Measurements from ENCODE around the gene NCOA1. TPM values are rescaled to one million over a fixed set of nuclear protein-coding genes. Genes with fewer than 3 reads are reported as not detected.

Gene NCOA1
- total RNA-seq, 1 experiment from 2014 or later, result 27.5 TPM

GRCh38 chr2:24644032-24644431 is 153.0 kb downstream of the NCOA1 start:
- TF ChIP-seq CTCF (conservative IDR thresholded peaks at IDR 0.05; ENCODE audit: low read depth, low read length), result no peak
- Histone ChIP-seq H3K4me3 (ENCODE audit: low read depth, low read length, poor library complexity, severe bottlenecking) (no peak overlapping the region), H3K27me3 (replicated peaks; ENCODE audit: insufficient read depth, low read depth, low read length, poor library complexity) (no peaks in the 10 kb centered on the region), H3K36me3 (ENCODE audit: insufficient read depth, low read length, poor library complexity, severe bottlenecking) (no peaks in the 10 kb centered on the region), H3K9me3 (ENCODE audit: low read depth, low read length, poor library complexity, severe bottlenecking) (no peaks in the 10 kb centered on the region), H3K4me1 (ENCODE audit: insufficient read depth, low read length, poor library complexity, severe bottlenecking) (no peaks in the 10 kb centered on the region), H3K27ac (ENCODE audit: low read depth, low read length, poor library complexity, severe bottlenecking) (no peak overlapping the region)
- CTCF ChIA-PET, result no interaction called here
- no TSS peak for BruUV-seq (replicated peaks)
- no peak for DNase-seq (ENCODE audit: low spot score)
- POLR2A ChIA-PET (ENCODE audit: low non-redundant PET), result no interaction called here
- intact Hi-C loops (cut with micrococcal nuclease; ENCODE audit: unreplicated experiment), result no loop called here

GRCh38 chr2:24650997-24651642 is 160.1 kb downstream of the NCOA1 start:
- no peak for DNase-seq (ENCODE audit: low spot score)
- no peaks in the 10 kb centered on the region for H3K36me3 ChIP-seq (ENCODE audit: insufficient read depth, low read length, poor library complexity, severe bottlenecking)
- H3K9me3 ChIP-seq (ENCODE audit: low read depth, low read length, poor library complexity, severe bottlenecking), result no peaks in the 10 kb centered on the region
- no peak for TF ChIP-seq CTCF (conservative IDR thresholded peaks at IDR 0.05; ENCODE audit: low read depth, low read length)
- TF ChIP-seq EZH2 (IDR thresholded peaks at IDR 0.05; ENCODE audit: borderline replicate concordance, low read depth, low read length, poor library complexity, severe bottlenecking), result no peak
- peaks cover 8% of the 10 kb centered on the region for H3K4me1 ChIP-seq (ENCODE audit: insufficient read depth, low read length, poor library complexity, severe bottlenecking)
- no peak overlapping the region for H3K27ac ChIP-seq (ENCODE audit: low read depth, low read length, poor library complexity, severe bottlenecking)
- no peaks in the 10 kb centered on the region for H3K27me3 ChIP-seq (replicated peaks; ENCODE audit: insufficient read depth, low read depth, low read length, poor library complexity)
- CTCF ChIA-PET, result no interaction called here
- POLR2A ChIA-PET (ENCODE audit: low non-redundant PET), result no interaction called here
- no TSS peak for BruUV-seq (replicated peaks)
- no peak overlapping the region for H3K4me3 ChIP-seq (ENCODE audit: low read depth, low read length, poor library complexity, severe bottlenecking)
- intact Hi-C loops (cut with micrococcal nuclease; ENCODE audit: unreplicated experiment), result no loop called here

GRCh38 chr2:24651643-24652003 is 160.6 kb downstream of the NCOA1 start:
- Histone ChIP-seq H3K4me1 (ENCODE audit: insufficient read depth, low read length, poor library complexity, severe bottlenecking) (peaks cover 8% of the 10 kb centered on the region), H3K27me3 (replicated peaks; ENCODE audit: insufficient read depth, low read depth, low read length, poor library complexity) (no peaks in the 10 kb centered on the region), H3K9me3 (ENCODE audit: low read depth, low read length, poor library complexity, severe bottlenecking) (no peaks in the 10 kb centered on the region), H3K36me3 (ENCODE audit: insufficient read depth, low read length, poor library complexity, severe bottlenecking) (no peaks in the 10 kb centered on the region), H3K27ac (ENCODE audit: low read depth, low read length, poor library complexity, severe bottlenecking) (no peak overlapping the region), H3K4me3 (ENCODE audit: low read depth, low read length, poor library complexity, severe bottlenecking) (no peak overlapping the region)
- DNase-seq (ENCODE audit: low spot score), result no peak
- BruUV-seq (replicated peaks), result no TSS peak
- TF ChIP-seq EZH2 (IDR thresholded peaks at IDR 0.05; ENCODE audit: borderline replicate concordance, low read depth, low read length, poor library complexity, severe bottlenecking) (no peak), CTCF (conservative IDR thresholded peaks at IDR 0.05; ENCODE audit: low read depth, low read length) (no peak)
- intact Hi-C loops (cut with micrococcal nuclease; ENCODE audit: unreplicated experiment), result no loop called here
- CTCF ChIA-PET, result no interaction called here
- POLR2A ChIA-PET (ENCODE audit: low non-redundant PET), result no interaction called here

Measured in A673 (cell line).